22Rv1 (cell line): ENCODE data around the gene HLCS.

ENCODE experiments used
- CTCF ChIP-seq: fragments of 450-650 bp; IDR thresholded peaks from 2 replicates; pipeline ENCODE4 v1.5.1; 2017; ENCODE audit warnings: mild to moderate bottlenecking
- ZFX ChIP-seq: fragments of 450-650 bp; IDR thresholded peaks from 2 replicates; pipeline ENCODE4 v1.6.1; 2017; ENCODE audit warnings: antibody characterized with exemption, borderline replicate concordance

DNA sequence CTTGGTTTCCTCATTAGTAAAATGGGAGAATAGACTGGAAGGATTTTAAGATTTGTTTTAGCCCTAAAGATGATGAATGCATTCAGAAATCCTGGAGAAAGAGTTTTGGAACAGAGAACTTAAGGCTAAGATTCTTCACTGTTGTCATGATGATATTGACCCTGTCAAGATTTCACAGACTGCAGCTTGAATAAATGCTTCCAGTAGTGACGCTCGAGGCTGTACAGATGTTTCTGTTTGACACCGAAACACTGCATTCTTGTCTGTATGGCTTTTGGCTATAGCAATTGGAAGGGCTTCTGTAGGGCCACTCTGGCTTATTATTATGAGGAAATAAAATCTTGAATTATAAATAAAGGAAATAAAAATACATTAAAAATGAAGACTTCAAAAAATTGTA, 241.8 kb downstream of the HLCS start:
- no peak for TF ChIP-seq CTCF
- no peak for TF ChIP-seq ZFX
